HepG2 (cell line): ENCODE measurements around the gene MYH16. TPM values are rescaled to one million over a fixed set of nuclear protein-coding genes. Genes with fewer than 3 reads are reported as not detected.

Source experiments
- ARNT2 ChIP-seq: sonication (generic); formaldehyde crosslinking; IDR thresholded peaks from 2 replicates; pipeline ENCODE4 v1.8.0; 2022; ENCODE audit warnings: mild to moderate bottlenecking, low read depth, missing genetic modification reagents, moderate library complexity
- CC2D1A ChIP-seq: sonication (generic); formaldehyde crosslinking; IDR thresholded peaks from 2 replicates; pipeline ENCODE4 v1.8.1; 2023; ENCODE audit warnings: mild to moderate bottlenecking, missing genetic modification reagents
- GATAD2A ChIP-seq: IDR thresholded peaks from 2 replicates; pipeline ENCODE4 v1.6.1; 2016
- HHEX ChIP-seq: IDR thresholded peaks from 2 replicates; pipeline ENCODE4 v1.6.1; 2016; ENCODE audit warnings: control low read depth
- HMGA1 ChIP-seq: sonication (generic); formaldehyde crosslinking; conservative IDR thresholded peaks from 2 replicates; pipeline ENCODE4 v1.4.0; 2020; ENCODE audit warnings: missing genetic modification reagents
- HNRNPUL1 ChIP-seq: fragments of 200-400 bp; formaldehyde crosslinking; IDR thresholded peaks from 2 replicates; pipeline ENCODE4 v1.6.1; 2017; ENCODE audit warnings: low read depth, mild to moderate bottlenecking, low read length, moderate library complexity
- IRF1 ChIP-seq: sonication (generic); formaldehyde crosslinking; IDR thresholded peaks from 2 replicates; pipeline ENCODE4 v1.4.0; 2020; ENCODE audit warnings: low read depth, mild to moderate bottlenecking, missing genetic modification reagents
- MIER3 ChIP-seq: IDR thresholded peaks from 2 replicates; pipeline ENCODE4 v1.6.1; 2016; ENCODE audit warnings: missing compliant biosample characterization, borderline replicate concordance
- MXD3 ChIP-seq: IDR thresholded peaks from 2 replicates; pipeline ENCODE4 v1.6.1; 2016; ENCODE audit warnings: mild to moderate bottlenecking, missing biosample characterization, missing genetic modification reagents
- RCOR2 ChIP-seq: IDR thresholded peaks from 2 replicates; pipeline ENCODE4 v1.6.1; 2016; ENCODE audit warnings: missing biosample characterization, missing genetic modification reagents
- SATB2 ChIP-seq: sonication (generic); formaldehyde crosslinking; IDR thresholded peaks from 2 replicates; pipeline ENCODE4 v1.5.0; 2020; ENCODE audit warnings: missing genetic modification reagents
- ZBTB20 ChIP-seq: sonication (generic); formaldehyde crosslinking; IDR thresholded peaks from 2 replicates; pipeline ENCODE4 v1.8.1; 2023; ENCODE audit warnings: missing genetic modification reagents, low read depth, mild to moderate bottlenecking, borderline replicate concordance
- ZBTB33 ChIP-seq: sonication (generic); formaldehyde crosslinking; IDR thresholded peaks from 2 replicates; pipeline ENCODE4 v1.4.0; 2020; ENCODE audit warnings: missing genetic modification reagents
- ZNF18 ChIP-seq: sonication (generic); formaldehyde crosslinking; IDR thresholded peaks from 2 replicates; pipeline ENCODE4 v1.8.0; 2022; ENCODE audit warnings: mild to moderate bottlenecking, missing genetic modification reagents; ENCODE audit not compliant: insufficient replicate concordance
- ZNF281 ChIP-seq: sonication (generic); formaldehyde crosslinking; IDR thresholded peaks from 2 replicates; pipeline ENCODE4 v1.4.0; 2020; ENCODE audit warnings: missing genetic modification reagents, borderline replicate concordance
- ZNF354B ChIP-seq: sonication (generic); formaldehyde crosslinking; IDR thresholded peaks from 2 replicates; pipeline ENCODE4 v1.8.0; 2022; ENCODE audit warnings: mild to moderate bottlenecking, missing genetic modification reagents
- ZNF484 ChIP-seq: sonication (generic); formaldehyde crosslinking; IDR thresholded peaks from 2 replicates; pipeline ENCODE4 v1.5.1; 2020; ENCODE audit warnings: mild to moderate bottlenecking, low read depth, missing genetic modification reagents, borderline replicate concordance
- ZNF746 ChIP-seq: sonication (generic); formaldehyde crosslinking; IDR thresholded peaks from 2 replicates; pipeline ENCODE4 v1.8.0; 2022; ENCODE audit warnings: mild to moderate bottlenecking, missing genetic modification reagents
- polyA plus RNA-seq, 8 experiments: library from polyadenylated mRNA; depleted of rRNA in 3 of 8; stranded (reverse) in 7 of 8; unstranded in 1 of 8; fragments of >200 nt; fragmentation: Illumina TruSeq in 4 of 8; extraction: Trizol in 4 of 8; gene quantifications; 2 replicates each; pipeline versions ENCODE4 v1.2.1 to v1.2.3, GENCODE V29; 2011 to 2016; ENCODE audit warnings: low read depth in 4 of 8, missing spikeins in 1 of 8, mixed read lengths in 1 of 8; ENCODE audit not compliant: insufficient read depth in 1 of 8
- total RNA-seq, 5 experiments: library from RNA; depleted of rRNA; stranded (reverse); fragments of >200 nt; fragmentation: Illumina TruSeq; extraction: Trizol; gene quantifications; 2 replicates each; pipeline ENCODE4 v1.2.3, GENCODE V29; 2016; ENCODE audit warnings: low read depth in 1 of 5

MYH16 gene
- total and polyA plus RNA-seq, 2 of the 13 experiments (the other 11 are each of a cell fraction or from before 2014, with no cell fraction given), result 0.05 to 0.15 TPM

- TF ChIP-seq ZBTB33 (CRISPR knock-in tag) (peak; percentile 10; the same call in 1 of the 2 replicates), ZNF746 (CRISPR knock-in tag) (no peak), IRF1 (CRISPR knock-in tag) (no peak), HMGA1 (no peak), HHEX (CRISPR knock-in tag) (no peak), ZNF354B (CRISPR knock-in tag) (no peak), MXD3 (CRISPR knock-in tag) (no peak), CC2D1A (CRISPR knock-in tag) (no peak), ARNT2 (CRISPR knock-in tag) (no peak), ZBTB20 (CRISPR knock-in tag) (no peak), SATB2 (CRISPR knock-in tag) (no peak), ZNF484 (CRISPR knock-in tag) (no peak), ZNF281 (no peak), MIER3 (CRISPR knock-in tag) (0 out of 2 replicates have a peak, but pooled peaks have one; percentile 28), GATAD2A (CRISPR knock-in tag) (peak; percentile 38; the same call in 1 of the 2 replicates), RCOR2 (CRISPR knock-in tag) (no peak), ZNF18 (no peak), HNRNPUL1 (no peak)
- TF ChIP-seq, all 625 proteins: peak for 25
These were observed 39.9 kb downstream of the MYH16 start (continued) for GRCh38 chr7:99312316-99313203.
